ENCODE results near the gene RALGAPA2. TPM values are rescaled to one million over a fixed set of nuclear protein-coding genes. Genes with fewer than 3 reads are reported as not detected.

RALGAPA2 gene
- polyA plus RNA-seq, 1 donor from 2014 or later = 21.8 TPM

DNA sequence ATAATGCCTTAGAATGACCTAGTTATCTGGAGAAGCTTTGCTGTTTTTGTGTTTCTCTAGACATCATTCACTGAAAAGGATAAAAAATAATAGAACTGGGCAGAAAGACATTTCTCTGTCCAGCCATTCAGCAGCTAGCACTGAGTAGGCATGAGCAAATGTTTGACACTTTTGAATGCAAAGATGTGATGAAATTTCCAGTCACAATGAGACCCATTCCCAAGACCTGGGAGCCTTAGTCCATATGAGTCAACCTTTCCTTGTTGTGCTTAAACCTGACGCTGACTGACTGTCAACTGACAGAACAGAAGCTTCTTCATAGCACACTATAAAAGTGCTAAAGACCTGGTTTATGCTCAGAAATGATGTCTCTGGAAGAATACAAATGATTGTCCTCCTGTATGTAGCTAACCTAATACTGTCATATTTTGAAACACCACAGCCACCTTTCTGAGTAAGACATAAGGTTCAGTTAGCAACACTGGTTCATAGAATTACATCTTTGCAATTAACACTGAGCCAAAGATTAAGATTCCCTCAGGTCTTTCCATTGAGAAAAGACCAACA is 17.1 kb downstream of the RALGAPA2 start:
- no peaks in the 10 kb centered on the region for H3K36me3 ChIP-seq (ENCODE audit: insufficient read depth, low read length)
- TF ChIP-seq, protein P1, sequence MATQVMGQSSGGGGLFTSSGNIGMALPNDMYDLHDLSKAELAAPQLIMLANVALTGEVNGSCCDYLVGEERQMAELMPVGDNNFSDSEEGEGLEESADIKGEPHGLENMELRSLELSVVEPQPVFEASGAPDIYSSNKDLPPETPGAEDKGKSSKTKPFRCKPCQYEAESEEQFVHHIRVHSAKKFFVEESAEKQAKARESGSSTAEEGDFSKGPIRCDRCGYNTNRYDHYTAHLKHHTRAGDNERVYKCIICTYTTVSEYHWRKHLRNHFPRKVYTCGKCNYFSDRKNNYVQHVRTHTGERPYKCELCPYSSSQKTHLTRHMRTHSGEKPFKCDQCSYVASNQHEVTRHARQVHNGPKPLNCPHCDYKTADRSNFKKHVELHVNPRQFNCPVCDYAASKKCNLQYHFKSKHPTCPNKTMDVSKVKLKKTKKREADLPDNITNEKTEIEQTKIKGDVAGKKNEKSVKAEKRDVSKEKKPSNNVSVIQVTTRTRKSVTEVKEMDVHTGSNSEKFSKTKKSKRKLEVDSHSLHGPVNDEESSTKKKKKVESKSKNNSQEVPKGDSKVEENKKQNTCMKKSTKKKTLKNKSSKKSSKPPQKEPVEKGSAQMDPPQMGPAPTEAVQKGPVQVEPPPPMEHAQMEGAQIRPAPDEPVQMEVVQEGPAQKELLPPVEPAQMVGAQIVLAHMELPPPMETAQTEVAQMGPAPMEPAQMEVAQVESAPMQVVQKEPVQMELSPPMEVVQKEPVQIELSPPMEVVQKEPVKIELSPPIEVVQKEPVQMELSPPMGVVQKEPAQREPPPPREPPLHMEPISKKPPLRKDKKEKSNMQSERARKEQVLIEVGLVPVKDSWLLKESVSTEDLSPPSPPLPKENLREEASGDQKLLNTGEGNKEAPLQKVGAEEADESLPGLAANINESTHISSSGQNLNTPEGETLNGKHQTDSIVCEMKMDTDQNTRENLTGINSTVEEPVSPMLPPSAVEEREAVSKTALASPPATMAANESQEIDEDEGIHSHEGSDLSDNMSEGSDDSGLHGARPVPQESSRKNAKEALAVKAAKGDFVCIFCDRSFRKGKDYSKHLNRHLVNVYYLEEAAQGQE (IDR thresholded peaks at IDR 0.05; ENCODE audit: borderline replicate concordance) = no peak
- TF ChIP-seq, protein P2, sequence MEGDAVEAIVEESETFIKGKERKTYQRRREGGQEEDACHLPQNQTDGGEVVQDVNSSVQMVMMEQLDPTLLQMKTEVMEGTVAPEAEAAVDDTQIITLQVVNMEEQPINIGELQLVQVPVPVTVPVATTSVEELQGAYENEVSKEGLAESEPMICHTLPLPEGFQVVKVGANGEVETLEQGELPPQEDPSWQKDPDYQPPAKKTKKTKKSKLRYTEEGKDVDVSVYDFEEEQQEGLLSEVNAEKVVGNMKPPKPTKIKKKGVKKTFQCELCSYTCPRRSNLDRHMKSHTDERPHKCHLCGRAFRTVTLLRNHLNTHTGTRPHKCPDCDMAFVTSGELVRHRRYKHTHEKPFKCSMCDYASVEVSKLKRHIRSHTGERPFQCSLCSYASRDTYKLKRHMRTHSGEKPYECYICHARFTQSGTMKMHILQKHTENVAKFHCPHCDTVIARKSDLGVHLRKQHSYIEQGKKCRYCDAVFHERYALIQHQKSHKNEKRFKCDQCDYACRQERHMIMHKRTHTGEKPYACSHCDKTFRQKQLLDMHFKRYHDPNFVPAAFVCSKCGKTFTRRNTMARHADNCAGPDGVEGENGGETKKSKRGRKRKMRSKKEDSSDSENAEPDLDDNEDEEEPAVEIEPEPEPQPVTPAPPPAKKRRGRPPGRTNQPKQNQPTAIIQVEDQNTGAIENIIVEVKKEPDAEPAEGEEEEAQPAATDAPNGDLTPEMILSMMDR (IDR thresholded peaks at IDR 0.05; ENCODE audit: poor library complexity, severe bottlenecking) = no peak
- no peak for TF ChIP-seq EZH2 (IDR thresholded peaks at IDR 0.05; ENCODE audit: borderline replicate concordance, insufficient read depth, low read length, poor library complexity, severe bottlenecking)
- no peak for TF ChIP-seq MXI1 (conservative IDR thresholded peaks at IDR 0.05; ENCODE audit: poor library complexity, severe bottlenecking)
- TF ChIP-seq TAF1 (IDR thresholded peaks at IDR 0.05; ENCODE audit: low read depth) = no peak
- TF ChIP-seq POLR2AphosphoS5 (IDR thresholded peaks at IDR 0.05) = no peak
- TF ChIP-seq SMC3 (conservative IDR thresholded peaks at IDR 0.05; ENCODE audit: poor library complexity) = no peak
- TF ChIP-seq RAD21 (conservative IDR thresholded peaks at IDR 0.05) = no peak
- no peak for TF ChIP-seq EP300 (conservative IDR thresholded peaks at IDR 0.05; ENCODE audit: poor library complexity, severe bottlenecking)
- no peaks in the 10 kb centered on the region for H3K9me2 ChIP-seq (ENCODE audit: insufficient read depth, low read length)
- H3K27ac ChIP-seq (ENCODE audit: low read length) = no peak overlapping the region
- peaks cover 27% of the 10 kb centered on the region for H3K79me2 ChIP-seq (replicated peaks; ENCODE audit: insufficient read depth, low read length)
- H4K20me1 ChIP-seq (ENCODE audit: insufficient read depth) = no peaks in the 10 kb centered on the region
- H2AFZ ChIP-seq (ENCODE audit: low read depth, low read length) = no peak overlapping the region
- H3K9ac ChIP-seq (ENCODE audit: low read length) = no peak overlapping the region
- H3K4me3 ChIP-seq (ENCODE audit: low read length) = no peak overlapping the region
- no peak overlapping the region for H3K4me2 ChIP-seq (ENCODE audit: low read length)
- H3K9me3 ChIP-seq (ENCODE audit: low read length) = no peaks in the 10 kb centered on the region
- no peaks in the 10 kb centered on the region for H3F3A ChIP-seq (ENCODE audit: insufficient read depth, low read length, poor library complexity, severe bottlenecking)
- no peaks in the 10 kb centered on the region for H3K27me3 ChIP-seq (ENCODE audit: insufficient read depth, low read depth, low read length)

DNA sequence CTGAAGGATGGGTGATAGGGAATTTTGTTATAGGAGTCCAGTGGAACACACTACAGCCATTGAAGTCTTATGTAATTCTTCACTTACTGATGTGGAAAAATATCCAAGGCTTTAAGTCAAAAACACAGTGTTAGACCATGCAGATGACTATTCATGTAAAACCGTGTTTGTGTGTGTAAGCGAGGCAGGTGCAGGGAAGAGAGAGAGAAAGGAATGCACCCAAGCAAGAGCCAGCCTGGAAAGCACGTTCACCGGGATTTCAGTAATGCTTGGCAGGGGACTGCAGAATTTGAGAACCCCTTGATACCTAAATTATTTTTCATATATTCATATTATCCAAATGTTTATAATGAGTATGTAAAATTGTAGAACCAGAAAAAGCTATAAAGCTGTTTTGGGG is 17.9 kb downstream of the RALGAPA2 start:
- Histone ChIP-seq H3K27me3 (ENCODE audit: insufficient read depth, low read depth, low read length) (no peaks in the 10 kb centered on the region), H4K20me1 (ENCODE audit: insufficient read depth) (no peaks in the 10 kb centered on the region), H3K9ac (ENCODE audit: low read length) (no peak overlapping the region), H3K27ac (ENCODE audit: low read length) (no peak overlapping the region), H3K79me2 (replicated peaks; ENCODE audit: insufficient read depth, low read length) (peaks cover 27% of the 10 kb centered on the region), H2AFZ (ENCODE audit: low read depth, low read length) (no peak overlapping the region), H3K9me3 (ENCODE audit: low read length) (no peaks in the 10 kb centered on the region), H3K4me2 (ENCODE audit: low read length) (no peak overlapping the region), H3F3A (ENCODE audit: insufficient read depth, low read length, poor library complexity, severe bottlenecking) (no peaks in the 10 kb centered on the region), H3K4me3 (ENCODE audit: low read length) (no peak overlapping the region), H3K36me3 (ENCODE audit: insufficient read depth, low read length) (no peaks in the 10 kb centered on the region), H3K9me2 (ENCODE audit: insufficient read depth, low read length) (no peaks in the 10 kb centered on the region)
- TF ChIP-seq, protein P2 (IDR thresholded peaks at IDR 0.05; ENCODE audit: poor library complexity, severe bottlenecking) = no peak
- TF ChIP-seq POLR2AphosphoS5 (IDR thresholded peaks at IDR 0.05) (no peak), MXI1 (conservative IDR thresholded peaks at IDR 0.05; ENCODE audit: poor library complexity, severe bottlenecking) (no peak), EP300 (conservative IDR thresholded peaks at IDR 0.05; ENCODE audit: poor library complexity, severe bottlenecking) (no peak), EZH2 (IDR thresholded peaks at IDR 0.05; ENCODE audit: borderline replicate concordance, insufficient read depth, low read length, poor library complexity, severe bottlenecking) (no peak), TAF1 (IDR thresholded peaks at IDR 0.05; ENCODE audit: low read depth) (no peak), RAD21 (conservative IDR thresholded peaks at IDR 0.05) (no peak), SMC3 (conservative IDR thresholded peaks at IDR 0.05; ENCODE audit: poor library complexity) (no peak)
- TF ChIP-seq, protein P1 (IDR thresholded peaks at IDR 0.05; ENCODE audit: borderline replicate concordance) = no peak

All from neural cell (in vitro differentiated cells).